NCI-H2196 (cell line): ENCODE data around the gene COA5.

Source experiments
- DNase-seq: peaks from one replicate; lab custom pipeline; 2025; ENCODE audit not compliant: unreplicated experiment; lab: John Stamatoyannopoulos, UW

The COA5 gene

GRCh38 chr2:98572676-98573075 lies 35.6 kb downstream of the COA5 start:
- DNase-seq: no peak

DNA sequence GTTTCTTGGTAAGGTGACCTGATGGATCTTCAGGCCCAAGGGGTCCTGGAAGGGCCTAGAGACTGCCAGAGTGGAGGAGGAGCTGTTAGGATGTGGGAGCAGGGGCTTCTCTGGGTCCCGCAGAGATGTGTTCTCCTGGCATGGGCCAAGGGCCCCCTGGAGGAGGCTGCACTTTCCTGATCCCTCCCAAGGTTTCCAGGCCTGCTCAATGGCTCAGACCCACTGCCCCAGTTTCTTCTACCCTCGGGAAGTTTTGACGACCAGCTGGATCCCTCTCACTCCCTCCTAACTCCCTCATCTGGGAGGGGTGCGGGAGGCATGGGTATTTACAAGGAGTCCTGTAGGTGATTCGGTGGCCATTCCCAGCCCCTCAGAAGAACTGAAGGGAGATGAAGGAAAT lies 36.1 kb downstream of the COA5 start:
- no peak for DNase-seq

GRCh38 chr2:98571796-98572195 lies 36.5 kb downstream of the COA5 start:
- DNase-seq: no peak

DNA sequence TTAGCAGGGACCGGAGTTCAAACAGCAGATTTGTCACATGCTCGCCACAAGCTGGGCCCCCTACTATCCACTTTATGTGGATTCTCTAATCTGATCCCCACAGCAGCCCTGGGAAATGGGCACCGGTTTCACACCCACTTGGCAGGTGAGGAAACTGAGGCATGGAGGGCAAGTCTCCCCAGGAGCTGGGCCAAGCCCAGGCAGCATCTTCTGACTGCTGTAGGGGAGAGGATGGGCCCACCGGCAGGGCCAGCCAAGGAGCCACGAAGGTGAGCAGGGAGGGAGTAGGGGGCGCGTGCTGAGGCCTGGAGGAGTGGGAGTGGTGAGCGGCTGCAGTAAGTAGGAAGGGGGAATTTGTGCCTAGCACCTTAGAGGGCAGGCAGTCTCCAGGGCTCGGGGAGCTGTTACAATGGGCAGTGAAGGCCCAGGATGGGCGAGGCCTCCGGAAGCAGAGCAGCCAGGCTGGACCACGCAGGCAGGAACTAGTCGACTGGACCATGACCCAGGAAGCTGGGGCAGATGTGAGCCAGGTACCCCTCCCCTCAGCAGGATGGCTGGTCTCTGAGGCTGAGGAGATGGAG lies 37.1 kb downstream of the COA5 start:
- no peak for DNase-seq

- DNase-seq: no peak
Observed at GRCh38 chr2:98570356-98570755, 38.0 kb downstream of the COA5 start.

DNA sequence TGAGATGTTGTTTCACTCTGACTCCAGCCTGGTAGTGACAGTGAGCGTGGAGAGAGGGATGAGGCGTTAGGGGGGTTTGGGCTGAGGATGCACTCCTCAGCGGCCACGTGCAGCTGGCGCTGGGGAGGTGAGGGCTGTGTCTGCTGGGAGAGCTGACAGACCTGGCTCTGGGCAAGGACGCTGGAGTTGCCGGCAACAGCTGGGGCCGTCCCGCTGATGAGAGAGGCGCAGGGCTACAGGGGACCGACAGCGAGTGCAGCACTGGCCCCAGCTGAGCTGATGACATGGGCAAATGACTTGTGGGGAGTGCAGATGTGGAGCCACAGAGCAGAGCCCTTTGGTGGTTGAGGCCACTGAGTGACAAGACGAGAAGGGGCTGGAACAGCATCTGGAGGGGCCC lies 38.4 kb downstream of the COA5 start:
- DNase-seq: no peak

DNA sequence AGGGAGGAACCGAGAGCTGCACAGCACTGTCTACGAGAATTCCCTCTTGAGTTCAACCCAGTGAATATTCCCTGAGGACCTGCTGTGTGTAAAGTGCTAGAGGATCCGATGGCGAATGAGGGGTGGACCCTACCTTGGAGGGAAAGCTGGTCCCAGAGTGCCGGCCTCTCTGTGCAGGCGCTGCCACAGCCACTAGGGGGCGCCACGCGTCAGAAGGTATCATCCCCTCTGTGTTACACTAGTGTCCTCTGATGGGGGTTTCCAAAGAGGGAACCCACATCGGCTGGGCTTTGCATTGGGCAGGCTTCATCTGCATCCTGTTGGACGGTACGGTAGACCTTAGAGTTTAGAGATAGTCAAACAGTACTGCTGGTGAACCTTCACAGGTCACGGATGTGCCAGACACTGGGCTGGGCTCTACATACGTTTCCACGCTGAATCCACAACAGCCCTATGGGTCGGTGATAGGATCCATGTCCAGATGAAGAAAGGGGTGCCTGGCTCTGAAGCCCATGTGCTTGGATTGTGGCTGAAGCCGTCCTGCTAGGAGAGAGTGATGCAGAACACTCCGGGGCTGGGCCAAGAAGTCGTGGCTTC lies 39.0 kb downstream of the COA5 start:
- DNase-seq: peak; percentile 63

DNA sequence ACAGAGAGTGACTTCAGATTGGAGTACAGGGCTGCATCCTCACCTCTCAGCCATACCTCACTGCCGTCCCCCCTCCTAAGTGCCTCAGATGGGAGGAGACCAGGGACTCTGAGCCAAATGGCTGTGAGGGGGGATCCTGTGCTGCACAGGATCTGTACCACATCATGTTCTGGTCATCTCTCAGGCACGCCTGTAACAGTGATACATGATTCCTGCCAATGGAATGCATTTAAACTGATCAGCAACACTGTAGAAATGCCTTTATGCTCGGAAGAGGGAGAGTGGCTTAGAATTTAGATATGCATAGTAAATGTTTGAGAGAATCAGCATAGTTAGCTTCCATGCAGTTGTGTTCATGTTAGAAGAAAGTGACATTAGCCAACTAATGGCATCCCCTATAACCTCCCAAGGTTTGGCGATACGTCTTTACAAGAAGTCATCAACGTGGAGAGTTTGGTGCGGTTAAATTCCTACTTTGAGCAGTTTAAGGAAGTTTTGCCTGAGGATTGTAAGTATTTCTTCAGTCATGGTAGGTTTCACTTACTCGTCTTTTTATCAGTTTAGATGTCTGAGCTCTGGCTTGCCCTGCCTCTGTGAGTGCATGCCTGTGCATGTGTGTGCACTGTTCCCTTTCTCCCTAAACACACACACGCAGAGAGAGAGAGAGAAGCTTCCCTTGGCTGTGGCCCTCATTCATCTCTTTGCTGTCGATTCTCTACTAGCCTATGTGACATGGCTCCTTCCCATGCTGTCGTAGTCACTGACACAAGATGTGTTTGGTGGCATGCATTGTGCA lies 40.0 kb downstream of the COA5 start:
- DNase-seq: no peak

DNA sequence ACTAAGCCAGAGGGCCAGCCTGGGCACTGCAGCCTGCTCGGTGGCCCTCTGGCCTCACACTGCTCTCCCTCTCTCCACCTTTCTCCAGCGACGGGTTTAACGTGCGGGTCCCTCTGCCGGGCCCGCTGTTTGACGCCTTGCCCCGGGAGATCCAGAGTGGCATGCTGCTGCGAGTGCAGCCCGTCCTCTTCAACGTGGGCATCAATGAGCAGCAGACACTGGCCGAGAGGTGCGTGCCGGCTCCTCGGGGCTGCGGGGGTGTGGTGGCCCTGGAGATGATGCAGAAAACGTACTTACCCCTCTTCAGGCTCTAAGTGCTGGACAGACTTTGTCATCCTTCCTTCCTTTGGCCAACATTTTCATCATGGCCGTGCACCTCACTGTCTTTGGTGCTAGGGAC lies 42.4 kb downstream of the COA5 start:
- DNase-seq: no peak

DNA sequence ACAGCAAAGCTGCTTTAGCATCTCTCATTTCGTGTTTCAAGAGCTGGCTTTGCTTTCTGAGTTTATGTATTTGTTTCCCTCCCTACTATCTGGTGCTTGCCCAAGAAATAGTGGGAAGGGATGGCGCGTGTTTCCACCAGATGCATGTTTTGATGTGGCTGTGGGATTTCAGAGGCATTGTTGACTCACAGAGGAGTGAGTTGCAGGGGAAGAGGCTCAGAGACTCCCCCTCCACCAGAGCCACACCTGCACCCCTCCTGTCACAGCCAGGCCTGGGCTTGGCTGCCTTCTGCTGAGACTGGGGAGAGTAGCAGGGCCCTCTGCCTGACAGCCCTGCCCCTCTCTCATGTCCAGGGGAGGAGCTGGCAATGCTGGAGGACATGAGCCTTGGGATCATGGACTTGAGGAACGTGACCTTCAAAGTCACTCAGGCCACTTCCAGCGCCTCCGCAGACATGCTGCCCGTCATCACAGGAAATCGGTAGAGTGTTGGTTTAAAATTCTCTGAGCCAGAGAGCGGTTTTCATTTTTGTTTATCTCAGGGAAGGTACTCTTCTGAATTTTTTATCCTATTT lies 42.9 kb downstream of the COA5 start:
- no peak for DNase-seq

- no peak for DNase-seq
Observed at GRCh38 chr2:98564541-98565132, 43.7 kb downstream of the COA5 start.

- no peak for DNase-seq
Observed at GRCh38 chr2:98563394-98563793, 44.9 kb downstream of the COA5 start.

DNA sequence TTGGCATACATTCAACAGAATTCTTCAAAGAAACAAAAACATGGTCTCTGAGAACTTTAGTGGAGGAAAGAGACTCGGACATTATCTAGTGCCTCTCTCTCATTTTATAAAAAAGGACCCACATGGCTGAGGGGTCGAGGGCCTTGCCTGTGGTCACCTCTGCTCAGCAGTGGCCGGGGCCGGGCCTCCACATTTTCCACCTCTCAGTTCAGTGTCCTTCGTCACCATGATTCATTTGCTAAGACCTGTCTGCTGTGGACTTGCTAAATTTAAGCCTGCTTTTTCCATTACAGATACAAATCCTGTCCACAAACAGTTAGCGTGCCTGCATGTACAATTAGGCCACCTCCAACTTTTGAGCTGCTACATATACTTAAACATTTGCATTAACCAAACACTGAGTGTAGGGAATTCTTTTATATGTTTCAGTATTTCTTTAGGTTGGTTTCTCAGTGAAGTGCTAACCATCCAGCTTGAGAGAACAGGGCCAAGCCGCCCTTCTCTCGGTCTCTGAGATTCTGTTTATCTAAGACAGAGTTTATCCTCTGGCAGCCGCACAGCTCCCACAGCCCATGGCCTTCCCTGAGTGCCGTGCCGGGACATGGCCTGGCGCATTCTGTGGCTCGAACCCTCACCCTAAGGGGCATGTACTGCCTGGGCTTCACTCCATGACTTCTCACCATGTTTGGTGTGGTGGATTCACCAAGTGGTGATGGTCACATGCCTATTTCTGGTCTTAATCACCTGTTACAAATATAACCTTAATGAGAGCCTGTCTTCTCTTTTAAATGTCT lies 46.2 kb downstream of the COA5 start:
- no peak for DNase-seq

GRCh38 chr2:98561018-98561417 lies 47.3 kb downstream of the COA5 start:
- no peak for DNase-seq

DNA sequence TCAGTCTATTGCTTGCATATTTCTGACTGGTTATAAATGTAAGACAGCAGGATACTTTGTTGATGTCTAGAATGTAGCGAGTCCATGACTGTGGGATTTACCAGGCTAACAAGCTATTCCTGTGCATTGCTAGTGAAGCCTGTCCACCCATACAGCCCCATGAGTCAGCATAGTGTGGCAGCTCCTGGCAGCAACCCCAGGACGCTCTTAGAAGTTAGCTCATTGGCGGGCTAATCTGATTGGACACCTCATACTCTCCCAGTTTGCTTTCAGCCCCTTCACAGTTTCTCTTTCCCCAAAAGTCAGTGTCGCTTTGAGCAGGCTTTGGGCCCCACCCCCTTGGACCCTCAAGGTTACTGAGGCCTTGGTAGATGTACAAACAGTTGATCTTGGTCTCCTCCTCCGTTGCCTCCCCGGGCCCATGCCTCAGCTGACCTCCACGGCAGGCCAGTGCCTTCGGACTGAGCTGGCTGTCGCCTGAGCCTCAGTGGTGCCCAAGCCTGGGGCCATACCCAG lies 48.0 kb downstream of the COA5 start:
- no peak for DNase-seq

DNA sequence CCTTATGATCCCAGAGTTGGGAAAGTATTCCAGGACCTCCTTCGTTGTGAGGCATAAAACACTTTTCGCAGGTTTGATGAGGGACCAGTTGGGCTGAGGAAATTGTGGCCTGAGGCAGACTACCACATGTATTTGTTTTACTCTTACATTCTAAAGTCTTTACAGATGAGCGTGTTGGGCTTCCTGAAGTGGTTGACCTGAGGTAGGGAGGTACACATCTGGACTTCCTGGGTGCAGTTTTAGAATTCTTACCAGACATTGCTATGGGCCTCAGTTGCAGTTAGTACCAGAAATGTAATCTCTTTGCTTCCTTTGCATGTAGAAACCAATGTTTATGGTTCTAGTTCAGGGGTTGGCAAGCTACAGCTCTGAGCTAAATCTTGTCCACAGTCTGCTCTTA lies 48.7 kb downstream of the COA5 start:
- DNase-seq: no peak

DNA sequence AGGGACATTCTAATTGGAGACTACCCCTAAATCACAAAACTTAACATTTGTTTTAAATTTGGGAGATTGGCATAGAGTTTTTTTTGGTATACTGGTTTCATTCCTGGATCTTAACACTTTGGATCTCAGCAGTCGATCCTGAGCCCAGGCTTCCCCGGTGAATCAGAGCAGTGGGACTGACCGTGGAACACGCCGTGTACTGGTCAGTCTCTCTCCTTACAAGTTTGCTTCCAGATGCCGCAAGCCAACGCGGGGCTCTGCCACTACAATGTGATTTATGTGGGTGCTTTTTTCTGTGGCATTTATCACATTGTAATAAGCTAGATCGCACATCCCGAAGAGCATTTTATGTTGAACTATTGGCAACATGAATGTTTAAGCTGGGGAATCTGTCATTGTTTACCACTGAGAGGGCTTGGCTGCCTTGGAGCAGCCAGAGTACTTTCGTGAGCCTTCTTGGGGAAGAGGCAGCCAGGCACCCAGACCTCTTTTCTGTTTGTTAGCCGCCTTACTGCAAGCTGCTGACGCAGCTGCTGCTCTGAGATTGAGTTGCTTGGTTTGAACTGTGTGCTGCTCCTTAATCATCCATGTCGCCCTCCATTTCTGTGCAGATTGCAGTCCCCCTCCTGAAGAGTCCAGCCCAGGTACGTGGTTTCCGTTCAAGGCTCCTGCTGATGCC lies 49.3 kb downstream of the COA5 start:
- DNase-seq: no peak

DNA sequence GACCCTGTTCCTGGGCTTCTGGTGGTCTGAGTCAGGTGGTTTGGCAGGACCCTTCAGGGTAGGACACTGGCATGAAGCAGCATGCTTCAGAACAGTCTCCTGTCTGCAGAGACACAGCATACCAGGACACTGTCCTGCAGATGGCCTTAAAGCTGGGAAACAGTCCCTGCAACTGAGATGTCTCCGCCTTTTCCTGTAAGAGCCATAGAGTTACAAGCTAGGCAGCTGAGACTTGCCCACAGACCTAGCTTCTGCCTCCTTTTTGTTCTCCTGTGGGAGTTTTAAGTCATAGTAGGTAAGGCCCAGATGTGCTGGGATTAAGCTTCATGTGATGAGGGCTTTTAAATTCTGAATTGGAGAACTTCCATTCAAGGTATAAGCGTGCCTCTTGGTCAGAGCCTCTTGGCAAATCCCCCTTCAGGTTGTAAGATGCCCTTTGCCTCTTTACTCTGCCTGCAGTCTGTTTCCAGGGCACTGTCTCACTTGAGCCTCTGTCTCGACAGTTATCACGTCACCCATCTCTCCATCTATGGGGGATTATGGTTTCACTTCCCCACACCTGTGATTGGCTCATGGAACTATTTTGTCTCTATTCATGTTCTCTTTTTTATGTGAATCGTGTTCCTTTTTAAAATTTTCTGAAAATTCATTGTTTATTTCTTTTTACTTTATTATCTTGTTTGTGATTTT lies 51.8 kb downstream of the COA5 start:
- no peak for DNase-seq

GRCh38 chr2:98555696-98556095 lies 52.6 kb downstream of the COA5 start:
- no peak for DNase-seq
